Hepatocyte (in vitro differentiated cells): Measurements from ENCODE around the gene EID3.

Experiments
- CTCF ChIP-seq: fragments of 200-600 bp; sonication (generic); IDR thresholded peaks from 2 replicates; pipeline ENCODE4 v1.5.1; 2016; ENCODE audit warnings: antibody characterized with exemption, mild to moderate bottlenecking; ENCODE audit not compliant: poor library complexity
- EZH2phosphoT487 ChIP-seq: fragments of 200-600 bp; sonication (generic); IDR thresholded peaks from one replicate; pipeline ENCODE4 v1.6.1; 2018; ENCODE audit warnings: antibody characterized with exemption, mild to moderate bottlenecking, low read depth, moderate library complexity; ENCODE audit not compliant: unreplicated experiment, severe bottlenecking

GRCh38 chr12:104319918-104320626, 16.5 kb downstream of the EID3 start:
- TF ChIP-seq CTCF (no peak), EZH2phosphoT487 (no peak)
